ENCODE results near the gene MLST8.

The MLST8 gene

DNA sequence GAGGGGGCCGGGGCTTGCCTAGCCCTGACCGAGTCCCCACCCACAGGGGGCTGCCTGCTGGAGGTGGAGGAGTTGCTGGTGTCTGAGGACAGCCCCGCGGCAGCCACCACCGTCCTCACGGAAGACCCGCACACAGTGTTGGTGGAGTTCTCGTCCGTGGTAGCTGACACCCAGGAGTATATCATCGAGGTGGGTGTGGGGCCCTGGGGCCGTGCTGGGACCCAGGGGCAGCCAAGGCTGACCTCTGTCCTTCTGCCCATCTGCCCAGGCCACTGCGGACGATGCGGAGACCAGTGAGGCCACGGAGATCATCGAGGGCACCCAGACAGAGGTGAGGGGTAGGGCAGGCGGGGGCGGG, 29.5 kb downstream of the MLST8 start:
- TF ChIP-seq, protein P1, sequence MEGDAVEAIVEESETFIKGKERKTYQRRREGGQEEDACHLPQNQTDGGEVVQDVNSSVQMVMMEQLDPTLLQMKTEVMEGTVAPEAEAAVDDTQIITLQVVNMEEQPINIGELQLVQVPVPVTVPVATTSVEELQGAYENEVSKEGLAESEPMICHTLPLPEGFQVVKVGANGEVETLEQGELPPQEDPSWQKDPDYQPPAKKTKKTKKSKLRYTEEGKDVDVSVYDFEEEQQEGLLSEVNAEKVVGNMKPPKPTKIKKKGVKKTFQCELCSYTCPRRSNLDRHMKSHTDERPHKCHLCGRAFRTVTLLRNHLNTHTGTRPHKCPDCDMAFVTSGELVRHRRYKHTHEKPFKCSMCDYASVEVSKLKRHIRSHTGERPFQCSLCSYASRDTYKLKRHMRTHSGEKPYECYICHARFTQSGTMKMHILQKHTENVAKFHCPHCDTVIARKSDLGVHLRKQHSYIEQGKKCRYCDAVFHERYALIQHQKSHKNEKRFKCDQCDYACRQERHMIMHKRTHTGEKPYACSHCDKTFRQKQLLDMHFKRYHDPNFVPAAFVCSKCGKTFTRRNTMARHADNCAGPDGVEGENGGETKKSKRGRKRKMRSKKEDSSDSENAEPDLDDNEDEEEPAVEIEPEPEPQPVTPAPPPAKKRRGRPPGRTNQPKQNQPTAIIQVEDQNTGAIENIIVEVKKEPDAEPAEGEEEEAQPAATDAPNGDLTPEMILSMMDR (IDR thresholded peaks at IDR 0.05; ENCODE audit: control extremely low read depth, extremely low read depth, low read depth, missing control alignments): no peak
- POLR2A ChIA-PET: no interaction called here
- CTCF ChIA-PET: interaction anchor here (2.0 kb wide), 1 partner anchor 17 kb away, joined by 7 read pairs; the partner anchor contains the start of gene ECI1
- DNase-seq (ENCODE audit: extremely low spot score): no peak

DNA sequence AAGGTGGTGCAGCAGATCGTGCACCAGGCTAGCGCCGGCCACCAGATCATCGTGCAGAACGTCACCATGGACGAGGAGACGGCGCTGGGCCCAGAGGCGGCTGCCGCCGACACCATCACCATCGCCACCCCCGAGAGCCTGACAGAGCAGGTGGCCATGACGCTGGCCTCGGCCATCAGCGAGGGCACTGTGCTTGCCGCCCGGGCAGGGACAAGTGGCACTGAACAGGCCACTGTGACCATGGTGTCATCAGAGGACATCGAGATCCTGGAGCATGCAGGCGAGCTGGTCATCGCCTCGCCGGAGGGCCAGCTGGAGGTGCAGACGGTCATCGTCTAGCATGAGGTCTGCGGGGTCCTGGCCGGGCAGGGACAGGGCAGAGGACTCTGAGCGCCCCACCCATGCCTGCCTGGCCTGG, 30.0 kb downstream of the MLST8 start:
- ChIA-PET CTCF (no interaction called here), POLR2A (no interaction called here)
- DNase-seq (ENCODE audit: extremely low spot score): no peak
- TF ChIP-seq, protein P1 (IDR thresholded peaks at IDR 0.05; ENCODE audit: control extremely low read depth, extremely low read depth, low read depth, missing control alignments): no peak

DNA sequence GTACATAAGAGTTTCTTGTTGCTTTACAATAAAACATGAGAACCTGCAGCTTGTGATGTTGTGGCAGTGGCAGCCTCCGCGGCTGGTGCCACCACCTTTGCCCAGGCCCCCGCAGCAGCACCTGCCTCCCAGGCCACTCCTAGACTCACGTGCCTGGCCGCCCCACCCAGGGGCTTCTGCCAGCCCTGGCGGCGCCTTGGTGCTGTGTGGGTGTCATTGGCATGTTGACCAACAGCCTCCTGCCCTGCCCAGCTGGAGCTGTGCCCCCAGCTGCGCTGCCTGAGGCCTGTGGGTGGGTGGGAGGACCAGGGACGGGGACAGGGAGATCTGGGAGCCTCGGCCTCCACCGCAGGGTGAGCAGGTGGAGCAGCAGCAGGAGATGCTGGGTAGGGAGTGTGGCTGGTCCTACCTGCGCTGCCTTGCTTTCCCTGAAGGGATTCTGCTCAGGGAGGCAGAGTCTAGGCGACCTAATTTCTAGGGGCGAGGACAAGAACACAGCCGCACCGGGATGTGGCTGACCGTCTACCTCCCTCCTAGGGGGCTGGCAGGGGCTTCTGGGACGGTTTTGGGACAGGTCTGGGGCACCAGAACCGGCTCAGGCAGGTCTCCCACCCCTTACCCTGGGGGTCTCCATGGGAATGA, 30.6 kb downstream of the MLST8 start:
- ChIA-PET CTCF (no interaction called here), POLR2A (no interaction called here)
- DNase-seq (ENCODE audit: extremely low spot score): no peak
- TF ChIP-seq, protein P1 (IDR thresholded peaks at IDR 0.05; ENCODE audit: control extremely low read depth, extremely low read depth, low read depth, missing control alignments): no peak

DNA sequence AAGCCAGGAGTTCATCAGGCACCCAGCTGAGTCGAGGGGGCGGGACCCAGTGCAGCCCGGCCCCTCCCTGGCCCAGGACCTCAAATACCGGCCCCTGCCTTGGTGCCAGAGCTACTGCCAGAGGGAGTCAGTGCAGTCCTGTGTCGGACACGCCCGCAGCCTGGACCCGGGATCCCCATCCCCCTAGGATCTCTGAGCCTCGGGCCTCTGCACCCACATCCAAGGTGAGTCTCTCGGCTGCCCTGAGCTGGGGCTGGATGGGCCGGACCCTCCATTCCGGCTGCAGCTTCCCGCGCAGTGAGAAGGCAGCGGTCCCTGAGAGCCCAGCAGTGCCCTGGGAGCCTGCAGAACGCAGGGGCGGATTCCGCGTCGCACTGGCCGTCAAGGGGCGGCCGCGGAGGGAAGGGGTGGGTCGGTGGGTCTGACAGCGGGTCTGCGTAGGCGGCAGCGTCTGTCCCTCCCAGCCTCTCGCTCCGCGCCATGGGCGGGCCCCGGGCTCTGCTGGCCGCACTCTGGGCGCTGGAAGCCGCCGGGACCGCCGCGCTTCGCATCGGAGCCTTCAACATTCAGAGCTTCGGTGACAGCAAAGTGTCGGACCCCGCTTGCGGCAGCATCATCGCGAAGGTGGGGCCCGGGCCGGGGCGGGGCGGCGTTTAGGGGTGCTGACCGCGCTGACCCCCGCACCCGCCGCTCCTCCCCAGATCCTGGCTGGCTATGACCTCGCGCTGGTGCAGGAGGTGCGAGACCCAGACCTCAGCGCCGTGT, 31.3 kb downstream of the MLST8 start, which contains the start of gene DNASE1L2:
TSS of gene DNASE1L2 (plus strand) at position 108 of the 765 bp plus-strand sequence. CDS start at position 481, 373 bp downstream.
- CTCF ChIA-PET: no interaction called here
- TF ChIP-seq, protein P1 (IDR thresholded peaks at IDR 0.05; ENCODE audit: control extremely low read depth, extremely low read depth, low read depth, missing control alignments): no peak
- DNase-seq (ENCODE audit: extremely low spot score): no peak
- POLR2A ChIA-PET: interaction anchor here (1.2 kb wide), 1 partner anchor 81 kb away, joined by 3 read pairs; the partner anchor contains the start of gene TRAF7

DNA sequence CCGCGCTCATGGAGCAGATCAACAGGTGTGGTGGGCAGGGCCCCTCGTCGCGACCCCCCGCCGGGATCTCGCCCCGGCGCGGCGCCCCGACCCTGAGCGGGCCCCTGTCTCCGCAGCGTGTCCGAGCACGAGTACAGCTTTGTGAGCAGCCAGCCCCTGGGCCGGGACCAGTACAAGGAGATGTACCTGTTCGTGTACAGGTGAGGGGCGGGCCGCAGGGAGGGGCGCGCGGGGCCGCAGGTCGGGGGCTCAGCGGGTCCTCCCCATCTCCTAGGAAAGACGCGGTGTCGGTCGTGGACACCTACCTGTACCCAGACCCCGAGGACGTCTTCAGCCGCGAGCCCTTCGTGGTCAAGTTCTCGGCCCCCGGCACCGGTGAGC, 31.8 kb downstream of the MLST8 start:
- ChIA-PET CTCF (no interaction called here), POLR2A (interaction anchor here (1.2 kb wide), 1 partner anchor 82 kb away, joined by 3 read pairs; the partner anchor contains the start of gene TRAF7)
- DNase-seq (ENCODE audit: extremely low spot score): no peak
- TF ChIP-seq, protein P1 (IDR thresholded peaks at IDR 0.05; ENCODE audit: control extremely low read depth, extremely low read depth, low read depth, missing control alignments): no peak

DNA sequence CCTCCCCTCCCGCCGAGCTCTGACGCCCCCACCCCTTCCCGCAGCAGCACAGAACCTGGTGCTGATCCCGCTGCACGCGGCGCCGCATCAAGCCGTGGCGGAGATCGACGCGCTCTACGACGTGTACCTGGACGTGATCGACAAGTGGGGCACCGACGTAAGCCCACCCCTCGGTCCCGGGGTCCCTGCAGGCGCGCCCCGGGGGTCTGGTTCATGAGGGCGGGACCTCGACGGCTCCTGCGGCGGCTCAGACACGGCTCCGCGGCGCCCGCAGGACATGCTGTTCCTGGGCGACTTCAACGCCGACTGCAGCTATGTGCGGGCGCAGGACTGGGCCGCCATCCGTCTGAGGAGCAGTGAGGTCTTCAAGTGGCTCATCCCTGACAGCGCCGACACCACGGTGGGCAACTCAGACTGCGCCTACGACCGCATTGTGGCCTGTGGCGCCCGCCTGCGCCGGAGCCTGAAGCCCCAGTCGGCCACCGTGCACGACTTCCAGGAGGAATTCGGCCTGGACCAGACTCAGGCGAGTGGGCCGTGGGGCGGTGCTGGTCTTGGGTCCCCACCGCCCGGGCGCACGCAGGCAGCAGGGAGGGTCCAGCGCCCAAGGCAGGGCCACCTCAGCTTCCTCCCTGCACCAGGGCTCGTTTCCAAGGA, 32.4 kb downstream of the MLST8 start:
- POLR2A ChIA-PET: interaction anchor here (1.2 kb wide), 1 partner anchor 82 kb away, joined by 3 read pairs; the partner anchor contains the start of gene TRAF7
- CTCF ChIA-PET: interaction anchor here (1.2 to 1.4 kb wide), 2 partner anchors 14 to 234 kb away, joined by 3 to 4 read pairs; partner anchors contain the start of gene ECI1
- no peak for DNase-seq (ENCODE audit: extremely low spot score)
- TF ChIP-seq, protein P1 (IDR thresholded peaks at IDR 0.05; ENCODE audit: control extremely low read depth, extremely low read depth, low read depth, missing control alignments): no peak
